Transverse colon (tissue), 4 donors: ENCODE measurements around the gene PPM1H. TPM values are rescaled to one million over a fixed set of nuclear protein-coding genes. Genes with fewer than 3 reads are reported as not detected.

ENCODE experiments used
- DNase-seq: peaks from one replicate; pipeline ENCODE4 v3.0.0-alpha.2; 2019
- H3K27ac ChIP-seq, 4 donors: fragments of 200-600 bp; sonication (generic); 2 replicates each; pipeline ENCODE4 v1.5.1; 2016 to 2018; ENCODE audit warnings: inconsistent platforms in 4 of 4
- H3K27me3 ChIP-seq: fragments of 200-600 bp; sonication (generic); 2 replicates; pipeline ENCODE4 v1.5.1; 2017; ENCODE audit warnings: inconsistent platforms
- H3K36me3 ChIP-seq, 4 donors: fragments of 200-600 bp; sonication (generic); 2 replicates each; pipeline ENCODE4 v1.5.1; 2017 to 2019; ENCODE audit warnings: inconsistent platforms in 4 of 4
- H3K4me1 ChIP-seq, 4 donors: fragments of 200-600 bp; sonication (generic); 2 replicates each; pipeline ENCODE4 v1.5.1; 2017 to 2020; ENCODE audit warnings: inconsistent platforms in 4 of 4
- H3K4me3 ChIP-seq, 4 donors: fragments of 200-600 bp; sonication (generic); 1 replicate in 1 of 4; 2 replicates in 3 of 4; pipeline versions ENCODE4 v1.5.1 to v1.6.1; 2017 to 2019; ENCODE audit warnings: inconsistent platforms in 4 of 4
- H3K9me3 ChIP-seq, 2 donors: fragments of 200-600 bp; sonication (generic); 2 replicates each; pipeline ENCODE4 v1.5.1; 2017 to 2019; ENCODE audit warnings: inconsistent platforms in 2 of 2
- CTCF ChIP-seq, 5 experiments: fragments of 200-600 bp in 3 of 5; fragments of 450-650 bp in 2 of 5; sonication (generic) in 3 of 5; IDR thresholded peaks; 1 replicate in 2 of 5; 2 replicates in 3 of 5; pipeline ENCODE4 v1.5.1; 2016 to 2017; ENCODE audit warnings: antibody characterized with exemption in 5 of 5, inconsistent platforms in 3 of 5, mild to moderate bottlenecking in 2 of 5, moderate library complexity in 1 of 5
- EP300 ChIP-seq: sonication (generic); formaldehyde crosslinking; IDR thresholded peaks from one replicate; pipeline ENCODE4 v1.6.1; 2017; ENCODE audit warnings: antibody characterized with exemption, low read depth
- POLR2A ChIP-seq: fragments of 450-650 bp; IDR thresholded peaks from one replicate; pipeline ENCODE4 v1.6.1; 2016; ENCODE audit warnings: antibody characterized with exemption, mild to moderate bottlenecking, moderate library complexity
- POLR2AphosphoS5 ChIP-seq, 3 donors: sonication (generic); formaldehyde crosslinking; IDR thresholded peaks; one replicate each; pipeline ENCODE4 v1.6.1; 2016; ENCODE audit warnings: antibody characterized with exemption in 3 of 3
- WGBS, 2 donors: methylation state at CpG; one replicate each; pipeline ENCODE4 v1.1.5; 2018; ENCODE audit warnings: low coverage in 1 of 2; 5-methylcytosine and 5-hydroxymethylcytosine counted together
- in situ Hi-C, 4 donors: fragments of 200-750 bp; cut with MboI; loops; one replicate each; pipeline versions ENCODE4 v1.15.0 to v1.15.1; 2017; ENCODE audit warnings: low sequenced_read_pairs in 3 of 4, low pct_ligation_motif_present in 1 of 4, low pct_unique_long_range_greater_than_20kb in 1 of 4
- intact Hi-C: fragments of 100-400 bp; cut with DNase I; formaldehyde crosslinking; loops from one replicate; pipeline ENCODE4 v1.15.1; 2023; ENCODE audit warnings: low total_unique reads
- total RNA-seq, 4 donors: library from RNA; depleted of rRNA; stranded (reverse); fragments of >200 nt; gene quantifications; one replicate each; pipeline ENCODE4 v1.1.0, GENCODE V29; 2016

The PPM1H gene
- total RNA-seq, 4 donors from 2014 or later: 0.37 to 3.2 (median 2.8) TPM

GRCh38 chr12:62769076-62769619 lies 165.8 kb downstream of the PPM1H start:
- no peak for DNase-seq
- Histone ChIP-seq H3K4me1 (no peaks in the 10 kb centered on the region), H3K27ac (no peak overlapping the region), H3K4me3 (no peak overlapping the region), H3K27me3 (no peaks in the 10 kb centered on the region), H3K9me3 (no peaks in the 10 kb centered on the region), H3K36me3 (no peaks in the 10 kb centered on the region)
- intact Hi-C loops: no loop called here
- TF ChIP-seq POLR2A: no peak
- TF ChIP-seq CTCF (IDR thresholded peaks at IDR 0.05): no peak
- TF ChIP-seq POLR2AphosphoS5 (IDR thresholded peaks at IDR 0.05): no peak
- TF ChIP-seq EP300: no peak
- in situ Hi-C loops: no loop called here
- WGBS, 2 donors: 87 to 88% methylated on average over 3 of the region's 3 CpGs

GRCh38 chr12:62767946-62768345 lies 167.0 kb downstream of the PPM1H start:
- no peak overlapping the region for H3K27ac ChIP-seq
- H3K4me1 ChIP-seq: peaks cover 0 to 11% (median 9%) of the 10 kb centered on the region in 4 donors
- no peaks in the 10 kb centered on the region for H3K9me3 ChIP-seq
- no peaks in the 10 kb centered on the region for H3K36me3 ChIP-seq
- in situ Hi-C loops (no loop called here), intact Hi-C loops (no loop called here)
- 79 to 93% methylated on average over 3 to 4 of the region's 4 CpGs for WGBS, 2 donors
- H3K27me3 ChIP-seq: no peaks in the 10 kb centered on the region
- TF ChIP-seq EP300 (no peak), POLR2AphosphoS5 (IDR thresholded peaks at IDR 0.05) (no peak), CTCF (IDR thresholded peaks at IDR 0.05) (no peak), POLR2A (no peak)
- H3K4me3 ChIP-seq: no peak overlapping the region
- no peak for DNase-seq

- Histone ChIP-seq H3K4me3 (no peak overlapping the region), H3K36me3 (no peaks in the 10 kb centered on the region), H3K27me3 (no peaks in the 10 kb centered on the region), H3K27ac (no peak overlapping the region), H3K4me1 (peaks cover 0 to 15% (median 12%) of the 10 kb centered on the region in 4 donors), H3K9me3 (no peaks in the 10 kb centered on the region)
- in situ Hi-C loops: no loop called here
- WGBS, 2 donors: 78 to 84% methylated on average over 3 to 5 of the region's 5 CpGs
- TF ChIP-seq POLR2A (no peak), POLR2AphosphoS5 (IDR thresholded peaks at IDR 0.05) (no peak), EP300 (no peak), CTCF (IDR thresholded peaks at IDR 0.05) (no peak)
- no peak for DNase-seq
- intact Hi-C loops: no loop called here
Measured at GRCh38 chr12:62767496-62767895, 167.5 kb downstream of the PPM1H start.

- TF ChIP-seq EP300 (no peak), POLR2A (no peak), CTCF (IDR thresholded peaks at IDR 0.05) (no peak), POLR2AphosphoS5 (IDR thresholded peaks at IDR 0.05) (no peak)
- H3K9me3 ChIP-seq: no peaks in the 10 kb centered on the region
- H3K27ac ChIP-seq: no peak overlapping the region
- no peak overlapping the region for H3K4me3 ChIP-seq
- in situ Hi-C loops (no loop called here), intact Hi-C loops (no loop called here)
- WGBS, 2 donors: 95% methylated on average over 1 of the region's 1 CpG; no CpG with 5 or more reads in 1 of the 2 donors
- H3K27me3 ChIP-seq: no peaks in the 10 kb centered on the region
- peaks cover 0 to 21% (median 19%) of the 10 kb centered on the region in 4 donors for H3K4me1 ChIP-seq
- no peak for DNase-seq
- H3K36me3 ChIP-seq: no peaks in the 10 kb centered on the region
Measured at GRCh38 chr12:62766496-62766895, 168.5 kb downstream of the PPM1H start.
